Central memory CD8-positive, alpha-beta T cell (primary cell): ENCODE results near the gene RAB3D.

Experiments
- ATAC-seq: fragments of 150-1000 bp; cut with Tn5 transposase; replicated peaks from 2 replicates; pipeline ENCODE4 v1.10.0; 2022; ENCODE audit warnings: mild to moderate bottlenecking, moderate FRiP score, moderate number of reproducible peaks; ENCODE audit not compliant: poor library complexity, severe bottlenecking; ENCODE audit errors: extremely low read depth
- DNase-seq, 2 donors: peaks; one replicate each; pipeline ENCODE4 v3.0.0; 2021; ENCODE audit warnings: low spot score in 2 of 2
- H3K27ac Mint-ChIP-seq: one replicate; pipeline ENCODE4 v1.8.0; 2022; ENCODE audit warnings: low read depth, mild to moderate bottlenecking, moderate library complexity, mixed read lengths
- H3K27me3 Mint-ChIP-seq: one replicate; pipeline ENCODE4 v1.8.0; 2022; ENCODE audit warnings: mixed read lengths
- H3K36me3 Mint-ChIP-seq: one replicate; pipeline ENCODE4 v1.8.0; 2022; ENCODE audit warnings: mild to moderate bottlenecking, moderate library complexity, mixed read lengths; ENCODE audit not compliant: insufficient read depth
- H3K4me1 Mint-ChIP-seq: one replicate; pipeline ENCODE4 v1.8.0; 2022; ENCODE audit warnings: mixed read lengths
- H3K4me3 Mint-ChIP-seq: one replicate; pipeline ENCODE4 v1.8.0; 2022; ENCODE audit warnings: mild to moderate bottlenecking, moderate library complexity, mixed read lengths
- H3K9me3 Mint-ChIP-seq: one replicate; pipeline ENCODE4 v1.8.0; 2022; ENCODE audit warnings: mixed read lengths

Gene RAB3D

DNA sequence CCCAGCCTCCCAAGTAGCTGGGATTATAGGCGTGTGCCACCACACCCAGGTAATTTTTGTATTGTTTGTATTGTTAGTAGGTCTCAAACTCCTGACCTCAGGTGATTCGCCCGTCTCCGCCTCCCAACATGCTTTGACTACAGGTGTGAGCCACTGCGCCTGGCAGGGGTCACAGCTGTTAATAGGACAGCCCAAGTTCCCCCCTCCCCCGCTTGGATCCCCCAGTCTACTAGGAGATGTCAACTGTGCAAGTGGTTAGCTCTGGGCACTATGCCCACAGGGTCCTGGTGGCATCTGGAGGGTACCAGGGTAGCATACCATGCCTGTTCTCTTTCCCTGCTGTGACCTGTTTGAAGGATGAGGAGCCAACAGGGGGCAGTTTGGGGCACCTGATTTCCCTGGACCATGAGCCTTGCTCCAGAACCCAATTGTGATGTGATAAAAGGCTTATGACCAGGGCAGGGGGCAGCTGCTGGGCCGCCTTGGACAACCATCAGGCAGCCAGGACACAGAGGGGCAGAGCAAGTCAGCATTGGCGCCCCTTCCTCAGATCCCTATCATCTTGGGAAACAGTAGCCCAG lies 43.7 kb downstream of the RAB3D start, which contains the start of gene TSPAN16:
TSPAN16 (plus strand) TSS at position 496 of the 581 bp plus-strand sequence. CDS start 138 bp downstream, outside the sequence.
- no peaks in the 10 kb centered on the region for H3K9me3 Mint-ChIP-seq
- DNase-seq = no peak
- H3K4me1 Mint-ChIP-seq = peaks cover 8% of the 10 kb centered on the region
- H3K36me3 Mint-ChIP-seq = no peaks in the 10 kb centered on the region
- ATAC-seq = no peak
- no peak within 1 kb of the TSS for H3K27ac Mint-ChIP-seq
- H3K4me3 Mint-ChIP-seq = no peak within 1 kb of the TSS
- H3K27me3 Mint-ChIP-seq = peaks cover 36% of the 10 kb centered on the region

DNA sequence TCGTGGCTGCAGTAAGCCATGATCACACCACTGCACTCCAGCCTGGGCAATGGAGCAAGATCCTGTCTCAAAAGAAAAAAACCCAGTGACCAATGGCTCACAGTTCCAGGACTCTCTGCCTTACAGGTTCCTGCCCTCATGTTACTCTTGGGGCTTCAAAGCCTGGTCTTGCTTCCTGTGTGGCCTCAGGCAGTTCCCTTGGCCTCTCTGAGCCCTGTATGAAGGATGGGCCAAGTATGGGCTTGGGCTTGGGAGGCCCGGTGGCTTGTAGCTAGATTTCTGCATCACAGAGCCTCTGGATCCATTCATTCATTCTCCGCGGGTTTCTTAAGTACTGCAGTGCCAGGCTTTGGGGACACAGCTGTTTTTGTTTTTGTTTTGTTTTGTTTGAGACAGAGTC lies 44.3 kb downstream of the RAB3D start:
- no peaks in the 10 kb centered on the region for H3K36me3 Mint-ChIP-seq
- no peak overlapping the region for H3K4me3 Mint-ChIP-seq
- H3K27ac Mint-ChIP-seq = no peak overlapping the region
- H3K27me3 Mint-ChIP-seq = peaks cover 36% of the 10 kb centered on the region
- H3K9me3 Mint-ChIP-seq = no peaks in the 10 kb centered on the region
- no peak for ATAC-seq
- no peak for DNase-seq
- H3K4me1 Mint-ChIP-seq = peaks cover 8% of the 10 kb centered on the region

DNA sequence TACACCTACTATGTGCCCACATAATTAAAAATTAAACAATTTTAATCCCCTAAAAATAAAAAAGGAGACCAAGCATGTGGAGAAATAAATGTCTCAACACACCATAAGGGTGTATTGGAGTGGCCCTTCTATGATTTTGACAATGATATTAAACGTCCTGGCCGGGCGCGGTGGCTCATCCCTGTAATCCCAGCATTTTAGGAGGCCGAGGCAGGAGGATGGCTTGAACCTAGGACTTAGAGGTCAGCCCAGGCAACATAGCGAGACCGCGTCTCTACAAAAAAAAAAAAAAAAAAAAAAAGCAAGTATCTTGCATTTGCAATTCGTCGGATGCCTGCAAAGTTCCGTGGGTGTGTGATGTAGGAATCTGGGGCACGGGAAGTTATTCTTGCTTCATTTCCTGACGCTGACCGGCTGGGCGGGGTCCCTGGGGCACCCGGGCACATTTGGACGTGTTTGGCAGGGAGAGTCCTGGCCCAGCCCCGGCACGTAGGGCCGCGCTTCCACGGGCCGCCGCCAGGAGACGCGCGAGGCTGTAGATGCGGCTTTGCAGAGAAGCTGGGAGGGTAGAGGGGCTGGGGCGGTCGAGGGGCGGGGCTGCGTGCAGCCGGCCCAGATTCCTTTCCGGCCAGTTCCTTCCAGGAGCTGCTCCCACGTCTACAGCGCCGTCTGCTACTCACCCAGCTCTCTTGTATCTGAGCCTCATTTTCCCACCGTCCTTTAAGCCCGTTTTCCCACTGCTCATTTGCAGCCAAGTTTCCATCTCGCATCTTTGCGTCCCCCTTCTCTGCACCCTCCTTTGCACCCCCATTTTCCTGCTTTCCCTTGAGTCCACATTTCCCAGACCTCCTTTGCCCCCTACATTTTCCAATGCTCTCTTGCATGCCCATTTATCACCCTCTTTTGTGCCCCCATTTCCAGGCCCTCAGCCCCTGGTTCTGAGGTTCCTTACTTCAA lies 45.7 kb downstream of the RAB3D start:
- peaks cover 44% of the 10 kb centered on the region for H3K27me3 Mint-ChIP-seq
- H3K4me3 Mint-ChIP-seq = no peak overlapping the region
- ATAC-seq (peak; percentile 75), DNase-seq (peak; percentile 61 to 74)
- H3K9me3 Mint-ChIP-seq = no peaks in the 10 kb centered on the region
- peaks cover 8% of the 10 kb centered on the region for H3K4me1 Mint-ChIP-seq
- peak overlapping the region; percentile 80 for H3K27ac Mint-ChIP-seq
- no peaks in the 10 kb centered on the region for H3K36me3 Mint-ChIP-seq

DNA sequence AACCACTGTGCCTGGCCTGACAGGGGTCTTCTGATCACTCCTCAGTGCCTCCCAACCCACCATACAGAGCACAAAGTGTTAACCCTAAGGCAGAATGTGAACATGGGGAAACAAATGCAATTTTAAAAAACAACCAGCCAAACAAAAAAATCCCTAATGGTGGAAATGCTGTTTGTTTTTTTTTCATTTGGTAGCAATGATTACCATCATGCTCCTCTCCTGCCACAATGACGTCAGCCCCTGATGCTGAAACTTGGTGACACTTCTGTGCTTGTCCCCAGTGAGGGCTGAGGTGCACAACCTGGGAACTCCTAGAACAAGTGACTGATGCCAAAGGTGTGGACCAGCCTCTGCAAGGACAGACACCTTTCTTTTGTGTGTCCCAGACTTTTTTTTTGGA lies 47.5 kb downstream of the RAB3D start:
- H3K4me1 Mint-ChIP-seq = peaks cover 8% of the 10 kb centered on the region
- H3K27ac Mint-ChIP-seq = no peak overlapping the region
- H3K4me3 Mint-ChIP-seq = no peak overlapping the region
- ATAC-seq = no peak
- H3K9me3 Mint-ChIP-seq = no peaks in the 10 kb centered on the region
- no peak for DNase-seq
- H3K36me3 Mint-ChIP-seq = no peaks in the 10 kb centered on the region
- H3K27me3 Mint-ChIP-seq = peaks cover 61% of the 10 kb centered on the region

DNA sequence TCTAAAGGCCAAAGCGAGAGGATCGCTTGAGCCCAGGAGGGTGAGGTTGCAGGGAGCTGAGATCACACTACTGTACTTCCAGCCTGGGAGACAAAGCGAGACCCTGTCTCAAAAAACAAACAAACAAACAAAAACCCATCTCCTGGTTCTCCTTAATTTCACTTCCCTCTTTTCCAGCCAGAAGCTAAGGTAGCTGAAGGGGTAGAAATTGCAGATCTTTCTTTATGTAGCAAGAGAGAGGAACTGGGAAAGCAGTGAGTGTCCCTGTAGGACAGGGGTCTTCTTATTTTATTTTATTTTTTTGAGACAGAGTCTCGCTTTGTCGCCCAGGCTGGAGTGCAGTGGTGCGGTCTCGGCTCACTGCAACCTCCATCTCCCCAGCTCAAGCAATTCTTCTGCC lies 48.0 kb downstream of the RAB3D start:
- Mint-ChIP-seq H3K4me1 (peaks cover 8% of the 10 kb centered on the region), H3K36me3 (no peaks in the 10 kb centered on the region), H3K4me3 (no peak overlapping the region), H3K9me3 (no peaks in the 10 kb centered on the region), H3K27ac (no peak overlapping the region), H3K27me3 (peaks cover 63% of the 10 kb centered on the region)
- DNase-seq = no peak
- no peak for ATAC-seq

DNA sequence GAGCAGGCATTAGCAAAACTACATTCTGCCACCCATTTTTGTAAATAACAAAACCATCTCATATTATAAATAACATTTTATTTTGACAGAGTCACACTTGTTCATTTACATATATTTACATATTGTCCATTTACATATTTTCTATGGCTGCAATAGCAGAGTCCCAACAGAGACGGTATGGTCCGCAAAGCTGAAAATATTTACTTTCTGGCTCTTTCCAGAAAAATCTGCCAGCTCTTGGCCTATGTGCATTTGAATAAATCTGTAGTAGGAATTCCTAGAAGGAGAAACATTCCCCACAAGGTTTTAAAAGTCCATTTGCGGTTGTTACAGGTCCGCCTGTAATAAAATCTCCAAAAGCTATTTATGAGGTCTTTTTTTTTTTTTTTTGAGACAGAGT lies 49.2 kb downstream of the RAB3D start:
- ATAC-seq (no peak), DNase-seq (no peak)
- H3K36me3 Mint-ChIP-seq = no peaks in the 10 kb centered on the region
- H3K27ac Mint-ChIP-seq = no peak overlapping the region
- no peaks in the 10 kb centered on the region for H3K9me3 Mint-ChIP-seq
- H3K27me3 Mint-ChIP-seq = peaks cover 51% of the 10 kb centered on the region
- peaks cover 8% of the 10 kb centered on the region for H3K4me1 Mint-ChIP-seq
- H3K4me3 Mint-ChIP-seq = no peak overlapping the region

GRCh38 chr19:11288349-11288748 lies 51.1 kb downstream of the RAB3D start:
- H3K27me3 Mint-ChIP-seq = peaks cover 37% of the 10 kb centered on the region
- H3K9me3 Mint-ChIP-seq = no peaks in the 10 kb centered on the region

DNA sequence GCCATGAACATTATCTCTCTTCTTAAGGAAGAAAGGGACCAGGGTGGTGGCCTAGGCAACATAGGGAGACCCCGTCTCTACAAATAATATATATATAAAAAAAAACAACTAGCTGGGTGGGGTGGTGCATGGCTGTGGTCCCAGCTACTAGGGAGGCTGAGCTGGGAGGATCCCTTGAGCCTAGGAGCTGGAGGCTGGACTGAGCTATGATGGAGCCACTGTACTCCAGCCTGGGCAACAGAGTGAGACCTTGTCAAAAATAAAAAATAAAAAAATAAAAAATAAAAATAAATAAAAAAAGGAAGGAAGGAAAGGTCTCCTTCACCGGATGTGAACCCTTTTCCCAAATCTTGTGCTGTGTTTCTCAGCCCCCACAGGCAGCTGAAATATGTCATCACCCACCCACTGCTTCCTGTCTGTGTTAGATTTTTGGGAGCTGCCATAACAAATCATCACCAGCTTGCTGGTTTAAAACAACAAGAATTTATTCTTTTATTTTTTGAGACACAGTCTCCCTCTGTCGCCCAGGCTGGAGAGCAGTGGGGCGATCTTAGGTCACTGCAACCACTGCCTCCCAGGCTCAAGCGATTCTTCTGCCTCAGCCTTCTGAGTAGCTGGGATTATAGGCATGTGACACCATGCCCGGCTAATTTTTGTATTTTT lies 53.0 kb downstream of the RAB3D start:
- no peak for DNase-seq
- Mint-ChIP-seq H3K4me1 (peaks cover 4% of the 10 kb centered on the region), H3K36me3 (no peaks in the 10 kb centered on the region), H3K27ac (no peak overlapping the region), H3K9me3 (no peaks in the 10 kb centered on the region), H3K27me3 (peaks cover 39% of the 10 kb centered on the region), H3K4me3 (no peak overlapping the region)
- ATAC-seq = no peak

More at GRCh38 chr19:11288349-11288748, 51.1 kb downstream of the RAB3D start:
- H3K4me3 Mint-ChIP-seq = no peak overlapping the region
- ATAC-seq = no peak
- no peaks in the 10 kb centered on the region for H3K4me1 Mint-ChIP-seq
- no peak for DNase-seq
- no peak overlapping the region for H3K27ac Mint-ChIP-seq
- no peaks in the 10 kb centered on the region for H3K36me3 Mint-ChIP-seq

DNA sequence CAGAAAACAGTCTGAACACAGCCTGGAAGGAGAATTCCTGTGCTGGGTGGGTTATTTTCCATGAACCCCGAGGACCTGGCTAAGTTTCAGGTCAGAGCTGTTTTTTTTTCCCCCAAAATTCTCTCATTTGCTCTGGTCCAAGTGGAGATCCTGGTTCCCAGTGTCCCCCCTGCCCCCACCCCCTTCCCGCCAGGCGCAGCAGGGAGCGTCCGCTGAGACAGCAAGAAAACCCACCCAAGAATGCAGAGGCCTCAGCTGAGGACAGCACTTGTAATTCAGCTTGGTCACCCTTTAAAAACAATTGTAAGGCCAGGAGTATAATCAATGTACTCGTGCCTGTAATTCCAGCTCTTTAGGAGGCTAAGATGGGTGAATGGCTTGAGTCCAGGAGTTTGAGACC lies 54.9 kb downstream of the RAB3D start:
- Mint-ChIP-seq H3K27ac (no peak overlapping the region), H3K36me3 (peaks cover 5% of the 10 kb centered on the region), H3K4me1 (peaks cover 10% of the 10 kb centered on the region), H3K4me3 (no peak overlapping the region), H3K9me3 (peaks cover 4% of the 10 kb centered on the region), H3K27me3 (peaks cover 39% of the 10 kb centered on the region)
- DNase-seq = no peak
- ATAC-seq = no peak

DNA sequence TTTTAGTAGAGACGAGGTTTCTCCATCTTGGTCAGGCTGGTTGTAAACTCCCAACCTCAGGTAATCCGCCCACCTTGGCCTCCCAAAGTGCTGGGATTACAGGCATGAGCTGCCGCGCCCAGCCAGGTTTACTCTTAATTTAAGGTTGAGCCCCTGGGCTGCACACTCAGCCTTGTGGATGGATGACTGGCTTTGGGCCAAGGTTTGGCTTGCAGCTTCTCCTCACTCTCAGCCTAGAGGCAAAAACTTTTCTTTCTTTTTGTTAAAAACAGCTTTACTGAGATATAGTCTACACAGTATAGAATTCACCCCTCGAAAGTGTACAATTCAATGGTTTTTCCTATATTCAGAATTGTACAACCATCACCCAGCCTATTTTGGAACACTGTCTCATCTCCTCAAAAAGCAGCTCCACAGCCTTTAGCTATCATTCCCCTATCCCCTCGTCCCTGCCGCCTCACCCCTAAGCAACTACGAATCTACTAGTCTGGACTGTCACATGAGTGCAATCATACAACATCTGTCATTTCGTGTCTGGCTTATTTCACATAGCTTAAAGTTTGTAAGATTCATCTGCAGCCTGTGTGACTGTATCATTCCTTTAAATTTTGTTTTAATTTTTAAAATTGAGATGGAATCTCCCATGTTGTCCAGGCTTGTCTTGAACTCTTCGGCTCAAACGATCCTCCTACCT lies 58.0 kb downstream of the RAB3D start:
- DNase-seq (no peak), ATAC-seq (no peak)
- peaks cover 5% of the 10 kb centered on the region for H3K9me3 Mint-ChIP-seq
- peaks cover 26% of the 10 kb centered on the region for H3K27me3 Mint-ChIP-seq
- H3K36me3 Mint-ChIP-seq = peaks cover 5% of the 10 kb centered on the region
- no peak overlapping the region for H3K27ac Mint-ChIP-seq
- peaks cover 12% of the 10 kb centered on the region for H3K4me1 Mint-ChIP-seq
- no peak overlapping the region for H3K4me3 Mint-ChIP-seq

DNA sequence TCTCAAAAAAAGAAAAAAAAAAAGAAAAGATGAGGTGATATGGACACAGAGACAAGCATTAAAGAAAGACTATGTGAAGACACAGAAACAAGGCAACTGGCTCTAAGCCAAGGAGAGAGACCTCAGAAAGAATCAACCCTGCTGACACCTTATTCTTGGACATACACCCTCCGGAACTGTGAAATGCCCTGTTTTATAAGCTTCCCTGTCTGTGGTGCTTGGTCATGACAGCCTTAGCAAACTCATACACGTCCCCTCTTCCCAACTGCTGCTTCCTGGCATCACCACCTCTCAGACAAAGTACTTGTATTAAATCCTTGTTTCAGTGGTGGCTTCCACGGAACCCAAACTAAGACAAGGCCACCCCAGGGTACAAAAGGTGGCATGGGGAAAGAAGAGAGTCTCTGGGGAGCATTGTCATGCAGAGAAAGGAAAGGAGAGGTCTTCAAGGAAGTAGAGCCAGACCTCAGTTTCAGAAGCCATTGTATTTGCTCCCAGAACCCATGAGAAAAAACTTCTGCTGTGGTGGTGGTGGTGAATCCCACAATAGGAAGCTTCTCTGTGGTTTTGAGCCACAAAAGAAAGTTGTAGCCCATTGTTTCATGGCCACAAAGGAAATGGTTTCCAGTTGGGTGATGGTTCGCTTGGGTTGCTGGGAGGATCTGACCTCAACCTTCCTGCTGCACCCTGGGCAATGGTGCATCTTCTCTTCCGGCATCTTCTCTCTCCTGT lies 59.8 kb downstream of the RAB3D start:
- peak overlapping the region; percentile 17 for H3K4me3 Mint-ChIP-seq
- ATAC-seq = peak; percentile 88
- DNase-seq = peak in 1 of 2 donors; percentile 49
- H3K27ac Mint-ChIP-seq = peak overlapping the region; percentile 76
- peaks cover 5% of the 10 kb centered on the region for H3K9me3 Mint-ChIP-seq
- peaks cover 12% of the 10 kb centered on the region for H3K4me1 Mint-ChIP-seq
- H3K36me3 Mint-ChIP-seq = peaks cover 5% of the 10 kb centered on the region
- H3K27me3 Mint-ChIP-seq = peaks cover 35% of the 10 kb centered on the region

DNA sequence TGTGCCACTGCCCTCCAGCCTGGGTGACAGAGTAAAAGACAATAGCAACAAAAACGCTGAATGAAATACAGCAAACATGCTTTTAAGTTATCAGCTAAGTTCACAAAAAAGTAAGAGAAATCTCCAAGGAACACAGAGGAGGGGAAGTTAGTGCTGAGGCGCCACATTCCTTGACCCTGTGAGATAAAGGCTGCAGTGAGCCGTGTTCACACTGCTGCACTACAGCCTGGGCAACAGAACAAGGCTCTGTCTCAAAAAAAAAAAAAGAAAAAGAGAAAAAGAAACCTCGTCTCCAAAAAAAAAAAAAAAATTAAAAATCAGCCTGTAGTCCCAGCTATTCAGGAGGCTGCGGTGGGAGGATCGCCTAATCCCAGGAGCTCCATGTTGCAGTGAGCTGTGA lies 60.8 kb downstream of the RAB3D start:
- H3K9me3 Mint-ChIP-seq = peaks cover 5% of the 10 kb centered on the region

More for the DNA sequence above, 60.8 kb downstream of the RAB3D start:
- peaks cover 42% of the 10 kb centered on the region for H3K27me3 Mint-ChIP-seq
- ATAC-seq = no peak
- no peak for DNase-seq
- H3K4me3 Mint-ChIP-seq = no peak overlapping the region
- H3K36me3 Mint-ChIP-seq = peaks cover 5% of the 10 kb centered on the region
- H3K4me1 Mint-ChIP-seq = peaks cover 12% of the 10 kb centered on the region
- no peak overlapping the region for H3K27ac Mint-ChIP-seq
